ENCODE results near the gene RRAGD.

The RRAGD gene

GRCh38 chr6:89353118-89353556 lies 58.9 kb downstream of the RRAGD start:
- TF ChIP-seq EZH2phosphoT487 (IDR thresholded peaks at IDR 0.05; ENCODE audit: borderline replicate concordance) (no peak), CTCF (conservative IDR thresholded peaks at IDR 0.05; ENCODE audit: low read length) (no peak)
- H3K9ac ChIP-seq (ENCODE audit: low read depth, low read length, poor library complexity, severe bottlenecking), result peak overlapping the region; percentile 87
- peak overlapping the region; percentile 93 for H3K4me3 ChIP-seq (ENCODE audit: low read length, poor library complexity, severe bottlenecking)
- H3K36me3 ChIP-seq (ENCODE audit: insufficient read depth, low read length), result no peaks in the 10 kb centered on the region
- H3K4me1 ChIP-seq (ENCODE audit: insufficient read depth, low read length, poor library complexity, severe bottlenecking), result peaks cover 60% of the 10 kb centered on the region
- H3K9me3 ChIP-seq (ENCODE audit: insufficient read depth, low read depth, low read length), result no peaks in the 10 kb centered on the region
- peak overlapping the region; percentile 88 for H3K4me2 ChIP-seq (ENCODE audit: low read depth, low read length, poor library complexity, severe bottlenecking)
- peak overlapping the region; percentile 89 for H2AFZ ChIP-seq (ENCODE audit: low read length)
- H4K20me1 ChIP-seq (ENCODE audit: insufficient read depth, low read length, poor library complexity, severe bottlenecking), result peaks cover 25% of the 10 kb centered on the region
- H3K79me2 ChIP-seq (ENCODE audit: insufficient read depth, low read length), result peaks cover 63% of the 10 kb centered on the region
- H3K27me3 ChIP-seq (ENCODE audit: insufficient read depth, low read length, poor library complexity, severe bottlenecking), result no peaks in the 10 kb centered on the region
- H3F3A ChIP-seq (ENCODE audit: low read depth), result peaks cover 2% of the 10 kb centered on the region; the same call in 1 of the 2 replicates
- H3K9me2 ChIP-seq (replicated peaks; ENCODE audit: low read depth, low read length), result no peaks in the 10 kb centered on the region

- peaks cover 2% of the 10 kb centered on the region; the same call in 1 of the 2 replicates for H3F3A ChIP-seq (ENCODE audit: low read depth)
- no peak for TF ChIP-seq EZH2phosphoT487 (IDR thresholded peaks at IDR 0.05; ENCODE audit: borderline replicate concordance)
- TF ChIP-seq CTCF (conservative IDR thresholded peaks at IDR 0.05; ENCODE audit: low read length), result no peak
- no peaks in the 10 kb centered on the region for H3K9me2 ChIP-seq (replicated peaks; ENCODE audit: low read depth, low read length)
- peaks cover 69% of the 10 kb centered on the region for H3K79me2 ChIP-seq (ENCODE audit: insufficient read depth, low read length)
- peak within 1 kb of the TSS; percentile 88 for H3K4me2 ChIP-seq (ENCODE audit: low read depth, low read length, poor library complexity, severe bottlenecking)
- no peaks in the 10 kb centered on the region for H3K27me3 ChIP-seq (ENCODE audit: insufficient read depth, low read length, poor library complexity, severe bottlenecking)
- peak within 1 kb of the TSS; percentile 89 for H2AFZ ChIP-seq (ENCODE audit: low read length)
- peak within 1 kb of the TSS; percentile 87 for H3K9ac ChIP-seq (ENCODE audit: low read depth, low read length, poor library complexity, severe bottlenecking)
- peaks cover 60% of the 10 kb centered on the region for H3K4me1 ChIP-seq (ENCODE audit: insufficient read depth, low read length, poor library complexity, severe bottlenecking)
- peak within 1 kb of the TSS; percentile 93 for H3K4me3 ChIP-seq (ENCODE audit: low read length, poor library complexity, severe bottlenecking)
- H3K9me3 ChIP-seq (ENCODE audit: insufficient read depth, low read depth, low read length), result no peaks in the 10 kb centered on the region
- H3K36me3 ChIP-seq (ENCODE audit: insufficient read depth, low read length), result no peaks in the 10 kb centered on the region
- H4K20me1 ChIP-seq (ENCODE audit: insufficient read depth, low read length, poor library complexity, severe bottlenecking), result peaks cover 31% of the 10 kb centered on the region
Observed at GRCh38 chr6:89352278-89353117, 59.6 kb downstream of the RRAGD start, which contains the start of gene UBE2J1. Gene UBE2J1 (minus strand): TSS chr6:89352722. CDS start chr6:89352569, 153 bp downstream.

- H3K9me3 ChIP-seq (ENCODE audit: insufficient read depth, low read depth, low read length), result no peaks in the 10 kb centered on the region
- peaks cover 2% of the 10 kb centered on the region; the same call in 1 of the 2 replicates for H3F3A ChIP-seq (ENCODE audit: low read depth)
- H3K4me1 ChIP-seq (ENCODE audit: insufficient read depth, low read length, poor library complexity, severe bottlenecking), result peaks cover 60% of the 10 kb centered on the region
- H3K27me3 ChIP-seq (ENCODE audit: insufficient read depth, low read length, poor library complexity, severe bottlenecking), result no peaks in the 10 kb centered on the region
- H3K36me3 ChIP-seq (ENCODE audit: insufficient read depth, low read length), result no peaks in the 10 kb centered on the region
- peak overlapping the region; percentile 87 for H3K9ac ChIP-seq (ENCODE audit: low read depth, low read length, poor library complexity, severe bottlenecking)
- H3K4me3 ChIP-seq (ENCODE audit: low read length, poor library complexity, severe bottlenecking), result peak overlapping the region; percentile 93
- TF ChIP-seq CTCF (conservative IDR thresholded peaks at IDR 0.05; ENCODE audit: low read length) (no peak), EZH2phosphoT487 (IDR thresholded peaks at IDR 0.05; ENCODE audit: borderline replicate concordance) (no peak)
- no peaks in the 10 kb centered on the region for H3K9me2 ChIP-seq (replicated peaks; ENCODE audit: low read depth, low read length)
- H3K4me2 ChIP-seq (ENCODE audit: low read depth, low read length, poor library complexity, severe bottlenecking), result peak overlapping the region; percentile 88
- H3K79me2 ChIP-seq (ENCODE audit: insufficient read depth, low read length), result peaks cover 76% of the 10 kb centered on the region
- H2AFZ ChIP-seq (ENCODE audit: low read length), result peak overlapping the region; percentile 80
- H4K20me1 ChIP-seq (ENCODE audit: insufficient read depth, low read length, poor library complexity, severe bottlenecking), result peaks cover 38% of the 10 kb centered on the region
Observed at GRCh38 chr6:89351671-89352277, 60.3 kb downstream of the RRAGD start.
